Stimulated activated CD8-positive, alpha-beta memory T cell treated with anti-CD3 and anti-CD28 coated beads, Interleukin-2, amount 100 ng/mL, for 1 hour (primary cell): ENCODE data around the gene CYYR1.

Experiments used
- DNase-seq, 2 donors: peaks; one replicate each; pipeline ENCODE4 v3.0.0-alpha.2; 2020; ENCODE audit warnings: low read depth in 2 of 2

CYYR1 gene

GRCh38 chr21:26572702-26573381 lies at the start of gene CYYR1:
Gene CYYR1 (minus strand): TSS chr21:26573286. CDS start chr21:26572940, 346 bp downstream.
- DNase-seq = no peak

- no peak for DNase-seq
These were observed 44.1 kb upstream of the CYYR1 start for GRCh38 chr21:26617176-26617575.

DNA sequence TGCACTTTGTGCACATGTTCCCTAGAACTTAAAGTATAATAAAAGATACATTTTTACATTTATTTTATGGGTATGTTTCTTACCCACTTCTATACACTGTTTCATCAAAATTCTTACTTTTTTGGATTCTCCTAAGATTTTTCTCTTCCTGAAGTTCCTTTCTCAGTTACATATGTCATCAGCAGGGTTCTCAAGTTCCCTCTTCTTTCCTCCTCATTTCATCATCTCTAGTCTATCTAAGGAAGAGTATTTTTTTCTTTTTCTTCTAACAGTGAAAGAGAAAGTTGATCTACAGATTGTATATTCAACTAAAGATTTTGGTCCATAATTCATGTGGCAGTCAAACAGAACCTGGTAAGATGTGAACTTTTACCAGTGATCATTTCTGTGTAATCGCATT lies 41.2 kb upstream of the CYYR1 start:
- no peak for DNase-seq

- no peak for DNase-seq
These were observed 26.2 kb upstream of the CYYR1 start for GRCh38 chr21:26599261-26599660.

- no peak for DNase-seq
These were observed 24.9 kb upstream of the CYYR1 start for GRCh38 chr21:26597981-26598380.

DNA sequence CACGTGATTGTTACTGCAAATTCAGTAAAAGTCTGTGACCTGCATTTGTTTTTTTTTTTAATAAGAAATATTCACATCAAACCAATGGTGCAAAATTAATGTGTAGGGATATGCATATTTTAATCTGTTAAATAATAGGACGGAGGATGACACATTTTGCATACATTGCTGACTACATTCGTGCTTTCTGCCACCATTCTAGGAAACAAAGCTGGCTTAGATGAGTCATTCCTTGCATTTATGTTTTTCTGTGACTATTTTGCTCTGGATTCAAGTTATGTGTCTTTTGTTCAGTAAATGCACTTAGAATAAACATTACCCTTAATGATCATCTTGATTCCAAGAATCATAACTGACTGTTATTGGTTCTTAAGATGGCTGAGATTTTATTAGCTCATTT lies 23.9 kb upstream of the CYYR1 start:
- DNase-seq = no peak

DNA sequence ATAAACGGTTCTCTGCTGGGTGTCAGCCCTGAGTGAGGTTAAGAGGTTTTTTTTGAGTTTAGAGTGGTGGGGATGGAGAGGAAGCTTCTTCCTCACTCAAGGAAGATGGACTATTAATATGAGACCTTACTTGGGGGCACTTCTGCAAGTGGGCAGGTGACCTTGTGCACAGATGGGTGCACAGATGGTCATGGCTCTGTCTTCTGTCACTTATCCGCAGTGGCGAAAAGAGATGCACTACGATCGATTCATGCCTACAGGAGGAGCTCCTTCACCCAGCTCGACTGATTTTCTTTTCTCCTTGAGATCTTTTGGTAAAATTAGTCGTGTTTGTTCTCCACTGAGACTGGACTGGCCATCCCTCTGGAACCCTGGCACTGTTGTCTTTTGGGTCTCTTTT lies 22.9 kb upstream of the CYYR1 start:
- no peak for DNase-seq

GRCh38 chr21:26593800-26594199 lies 20.7 kb upstream of the CYYR1 start:
- no peak for DNase-seq

GRCh38 chr21:26591543-26591942 lies 18.5 kb upstream of the CYYR1 start:
- DNase-seq = no peak

DNA sequence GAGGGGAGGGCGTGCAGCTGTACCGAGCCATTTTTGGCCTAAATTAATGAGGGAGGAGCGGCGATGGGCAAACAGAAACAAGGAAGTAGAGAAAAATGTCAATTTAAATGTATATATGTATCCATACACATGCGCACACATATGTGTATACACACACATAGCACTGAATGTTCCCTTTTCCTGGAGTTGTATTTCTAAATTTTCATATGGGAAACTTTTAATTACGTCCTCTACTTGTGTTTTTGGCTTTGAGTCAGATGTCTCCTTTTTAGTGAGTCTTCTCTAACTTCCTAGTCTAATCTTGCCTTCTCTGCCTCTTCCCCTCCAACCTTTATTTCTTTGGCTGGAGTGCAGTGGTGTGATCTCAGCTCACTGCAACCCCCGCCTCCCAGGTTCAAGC lies 15.4 kb upstream of the CYYR1 start:
- DNase-seq = no peak

DNA sequence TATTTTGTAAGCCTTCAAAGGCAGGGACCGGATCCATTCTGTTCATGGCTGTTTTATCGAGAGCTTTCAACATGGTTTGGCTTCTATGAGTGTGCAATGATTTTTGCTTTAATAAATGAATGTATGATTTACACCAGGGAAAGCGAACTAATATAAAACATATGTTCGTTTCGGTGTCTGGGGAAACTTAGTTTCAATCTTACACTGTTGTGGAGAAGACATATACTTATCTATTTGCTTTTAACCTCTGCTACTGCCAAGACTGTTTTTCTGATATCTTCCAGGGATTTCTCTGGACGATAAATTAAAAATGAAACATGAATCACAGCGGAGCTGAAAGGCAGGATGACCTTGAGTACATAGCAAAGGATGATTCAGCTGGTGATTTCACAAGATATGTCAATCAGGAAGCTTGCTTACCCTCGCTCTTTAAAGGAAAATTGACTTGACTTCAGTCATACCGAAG lies 14.7 kb upstream of the CYYR1 start:
- DNase-seq = no peak

DNA sequence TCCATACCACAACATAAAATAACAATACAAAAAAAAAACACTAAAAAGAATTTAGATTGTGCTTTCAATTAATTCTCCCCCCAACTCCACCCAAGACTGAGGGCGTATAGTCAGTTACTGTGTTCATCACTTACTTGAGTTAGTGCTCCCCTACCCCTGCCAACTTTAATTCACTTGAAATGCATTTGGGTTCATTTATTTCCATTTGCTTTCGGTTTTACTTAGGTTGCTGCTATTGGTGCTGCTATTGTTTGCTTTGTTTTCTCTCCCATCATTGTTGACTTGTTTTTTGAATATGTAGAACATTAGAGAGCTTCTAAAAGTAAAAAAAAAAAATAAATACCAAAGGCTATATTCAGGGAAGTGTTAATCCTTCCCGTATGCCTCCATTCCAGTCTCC lies 10.7 kb upstream of the CYYR1 start:
- no peak for DNase-seq

DNA sequence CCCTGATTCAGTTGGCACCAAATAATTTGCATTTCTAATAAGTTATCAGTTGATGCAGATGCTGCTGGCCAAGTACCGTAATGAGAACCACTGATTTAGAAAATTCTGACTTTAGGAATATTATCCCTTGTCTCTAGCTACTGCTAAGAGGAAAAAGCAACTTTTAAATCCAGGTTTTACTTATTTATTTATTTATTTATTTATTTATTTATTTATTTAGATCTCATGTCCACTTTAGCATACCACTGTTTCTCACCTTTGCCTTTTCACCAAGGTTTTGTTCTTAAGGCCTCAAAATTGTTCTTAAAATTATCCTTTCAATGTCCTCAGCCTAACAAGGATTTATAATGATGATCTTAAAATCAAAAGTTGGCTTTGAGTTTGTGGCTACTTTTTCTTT lies 8.7 kb upstream of the CYYR1 start:
- DNase-seq = no peak

DNA sequence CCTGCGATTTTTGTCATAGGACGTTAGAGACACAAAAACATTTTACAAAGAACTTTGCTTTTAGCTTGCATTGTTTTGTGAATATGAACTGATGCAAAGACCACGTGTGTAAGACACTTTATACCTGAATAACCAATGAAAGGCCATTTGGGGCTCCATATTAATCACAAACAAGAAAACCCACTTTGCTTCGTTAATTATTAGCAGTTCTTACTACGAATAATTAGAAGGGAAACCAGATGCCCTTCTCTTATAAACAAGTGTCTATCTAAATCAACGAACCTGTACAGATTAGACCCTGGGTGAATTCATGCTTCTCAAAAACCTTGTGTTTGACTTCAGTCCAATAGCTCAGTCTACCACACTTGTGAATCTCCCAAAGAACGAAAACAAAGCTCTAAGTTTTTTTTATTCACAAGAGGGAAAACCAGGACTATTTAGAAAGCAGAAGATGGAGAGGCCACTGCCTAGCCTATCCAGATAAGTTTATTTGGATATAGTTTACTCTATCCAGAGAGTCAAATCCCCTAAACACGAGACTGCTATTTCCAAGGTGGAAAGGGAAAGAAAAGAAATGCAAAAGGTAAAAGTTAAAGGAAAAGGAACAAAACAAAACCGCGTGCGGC lies 897 bp downstream of the CYYR1 start:
- DNase-seq = no peak

DNA sequence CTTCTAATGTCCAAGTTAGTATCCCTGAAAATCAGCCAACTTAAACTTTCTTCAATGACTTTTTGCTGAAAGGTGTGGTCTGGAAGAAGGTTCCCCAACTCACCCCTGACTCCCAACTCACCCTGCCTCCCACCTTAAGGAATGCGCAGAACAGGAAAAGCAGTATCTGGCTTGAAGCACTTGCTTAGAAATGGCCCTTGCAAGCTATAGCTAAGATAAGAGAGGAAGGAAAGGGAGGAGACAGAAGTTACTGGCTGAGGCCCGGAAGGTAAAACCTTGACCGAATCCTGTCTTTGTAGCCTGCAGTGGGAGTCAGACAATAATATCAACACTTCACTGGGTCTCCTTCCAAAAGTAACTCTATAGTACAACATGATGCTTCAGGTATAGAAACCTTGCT lies 2.9 kb downstream of the CYYR1 start:
- no peak for DNase-seq

DNA sequence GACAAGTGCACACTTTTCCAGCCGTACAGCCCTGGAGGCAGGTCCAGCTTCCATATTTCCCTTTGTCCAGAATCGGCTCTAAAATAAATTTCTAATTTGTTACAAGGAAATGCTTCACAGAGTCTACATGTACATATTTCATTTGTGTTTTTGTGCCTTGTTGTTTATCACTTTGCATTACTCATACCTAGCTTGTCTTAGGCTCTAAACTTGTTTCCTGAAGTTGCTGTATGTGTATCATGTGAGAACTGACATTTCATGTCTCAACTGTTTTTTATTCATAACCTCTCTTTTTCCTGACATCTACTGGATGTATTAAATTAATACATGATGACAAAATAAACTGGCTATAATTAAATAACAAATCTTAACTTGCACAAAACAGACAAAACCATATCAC lies 7.5 kb downstream of the CYYR1 start:
- no peak for DNase-seq

GRCh38 chr21:26565111-26565510 lies 8.0 kb downstream of the CYYR1 start:
- no peak for DNase-seq

GRCh38 chr21:26563856-26564503 lies 9.1 kb downstream of the CYYR1 start:
- no peak for DNase-seq

- no peak for DNase-seq
These were observed 12.5 kb downstream of the CYYR1 start for GRCh38 chr21:26560612-26561011.

- no peak for DNase-seq
These were observed 14.0 kb downstream of the CYYR1 start for GRCh38 chr21:26559099-26559498.

GRCh38 chr21:26557106-26557505 lies 16.0 kb downstream of the CYYR1 start:
- no peak for DNase-seq

DNA sequence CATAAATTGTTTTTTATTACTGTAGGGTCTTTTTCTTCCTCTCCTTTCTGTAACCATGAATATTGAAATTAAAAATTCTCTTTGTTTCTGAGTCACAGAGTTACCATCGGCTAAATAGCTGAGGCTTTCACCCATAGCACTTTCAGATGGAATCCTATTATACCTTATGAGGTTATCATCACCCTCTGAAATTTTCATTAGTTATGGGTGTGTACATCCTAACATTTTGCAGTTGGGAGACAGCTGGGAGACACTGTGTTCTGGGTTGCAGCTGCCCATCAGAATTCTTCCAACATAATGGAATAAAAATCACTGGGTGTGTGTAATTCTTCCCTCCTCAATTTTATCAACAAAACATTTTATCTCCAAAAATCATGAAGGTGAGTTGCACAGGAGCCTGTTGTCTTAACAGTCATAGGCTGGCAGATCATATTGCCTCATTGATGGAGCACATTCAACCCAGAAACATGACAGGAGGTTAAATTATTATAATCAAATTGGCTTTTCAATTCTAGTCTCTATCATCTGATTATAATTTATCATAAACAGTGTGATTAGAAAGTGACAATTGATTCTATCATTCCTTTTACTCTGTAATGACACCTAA lies 17.4 kb downstream of the CYYR1 start:
- DNase-seq = no peak

DNA sequence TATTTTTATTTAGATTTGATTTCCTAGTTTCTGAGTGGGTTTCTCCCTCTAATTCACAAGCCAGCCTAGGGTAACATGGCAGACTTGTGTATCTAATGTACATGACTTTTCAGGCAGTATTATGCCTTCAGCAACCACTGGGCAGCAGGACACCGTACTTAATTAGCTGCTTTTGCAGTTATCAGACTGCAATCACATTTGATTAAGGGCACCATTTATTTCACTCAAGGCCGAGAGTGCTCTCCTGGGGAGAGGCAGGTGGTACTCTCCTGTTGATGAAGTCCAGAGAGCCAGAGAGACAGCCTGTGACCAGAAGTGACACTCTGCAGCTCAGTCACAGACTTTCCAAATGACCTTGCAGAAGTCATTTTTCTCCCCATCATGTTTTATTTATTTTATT lies 18.7 kb downstream of the CYYR1 start:
- DNase-seq = no peak
